ENCODE measurements around the gene ELL2.

The ELL2 gene

DNA sequence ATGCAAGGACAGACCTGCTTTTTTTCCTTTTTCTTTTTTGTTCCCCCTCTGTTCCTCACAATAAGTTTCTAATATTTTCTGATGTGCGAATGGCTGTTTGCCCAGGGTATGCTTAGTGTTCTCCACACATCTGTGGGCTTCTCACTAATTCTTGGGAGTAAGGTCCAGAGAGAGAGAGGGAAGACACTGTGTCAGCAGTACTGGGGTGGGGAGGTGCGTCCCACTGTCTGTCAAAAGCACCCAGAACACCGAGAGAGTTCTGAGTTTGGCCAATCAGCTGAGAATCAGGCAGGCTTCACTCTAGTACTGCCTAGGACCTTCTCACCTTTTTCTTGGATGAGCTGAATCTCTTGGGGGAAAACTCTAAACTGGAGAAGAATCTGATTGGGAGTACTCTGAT, 61.8 kb downstream of the ELL2 start:
- POLR2A ChIA-PET: no interaction called here
- TF ChIP-seq CTCF (IDR thresholded peaks at IDR 0.05; ENCODE audit: control extremely low read depth, extremely low read depth, low read depth, missing control alignments): no peak
- CTCF ChIA-PET: interaction anchor here (0.8 to 1.6 kb wide), 5 partner anchors 9 to 436 kb away, joined by 3 to 4 read pairs (median 3); no protein-coding TSS in a partner anchor
- no peak for DNase-seq (ENCODE audit: extremely low spot score)

DNA sequence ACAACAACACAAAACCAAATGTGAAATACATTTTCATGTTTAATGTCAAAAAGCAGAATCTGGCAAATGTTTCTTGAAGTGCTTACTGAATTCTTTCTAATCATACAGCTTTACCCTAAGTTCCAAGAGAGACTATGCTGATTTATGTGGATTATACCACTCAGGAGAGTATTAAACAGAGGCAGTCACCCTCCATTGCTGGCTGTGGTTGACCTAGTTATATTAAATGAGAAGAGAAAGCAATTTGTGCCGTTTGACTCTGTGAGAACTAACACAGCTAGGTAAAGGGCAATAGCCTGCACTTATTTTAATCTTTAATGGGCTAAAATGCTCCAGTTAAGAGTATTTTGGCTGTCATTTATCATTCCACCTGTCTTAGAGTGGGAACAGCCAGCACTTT, 62.6 kb downstream of the ELL2 start:
- ChIA-PET POLR2A (no interaction called here), CTCF (interaction anchor here (1.2 kb wide), 1 partner anchor 15 kb away, joined by 3 read pairs; no protein-coding TSS in a partner anchor)
- TF ChIP-seq CTCF (IDR thresholded peaks at IDR 0.05; ENCODE audit: control extremely low read depth, extremely low read depth, low read depth, missing control alignments): no peak
- no peak for DNase-seq (ENCODE audit: extremely low spot score)

- TF ChIP-seq CTCF (IDR thresholded peaks at IDR 0.05; ENCODE audit: control extremely low read depth, extremely low read depth, low read depth, missing control alignments): no peak
- CTCF ChIA-PET: interaction anchor here (1.5 to 1.7 kb wide), 2 partner anchors 8 to 440 kb away, joined by 5 to 6 read pairs; no protein-coding TSS in a partner anchor
- DNase-seq (ENCODE audit: extremely low spot score): no peak
- POLR2A ChIA-PET: no interaction called here
These were observed 65.9 kb downstream of the ELL2 start for GRCh38 chr5:95895771-95896170.

DNA sequence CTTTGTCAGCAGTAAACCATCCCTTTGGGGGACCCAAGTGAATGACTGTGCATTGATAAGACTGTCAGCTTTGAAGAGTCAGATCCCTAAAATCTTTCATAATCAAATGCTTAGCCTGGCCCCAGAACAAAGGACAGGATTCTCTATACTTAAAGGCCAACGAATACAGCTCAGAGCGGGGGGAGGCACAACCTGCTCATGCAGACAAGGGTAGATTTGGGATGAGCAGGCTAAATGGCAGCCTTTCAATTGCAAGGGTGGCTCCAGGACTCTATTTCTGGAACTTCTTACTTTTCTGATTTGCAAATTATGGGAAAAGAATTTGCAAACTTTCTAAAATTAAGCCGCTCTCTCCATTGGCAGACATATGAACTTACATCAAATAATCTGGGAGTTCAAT, 66.4 kb downstream of the ELL2 start:
- no peak for TF ChIP-seq CTCF (IDR thresholded peaks at IDR 0.05; ENCODE audit: control extremely low read depth, extremely low read depth, low read depth, missing control alignments)
- CTCF ChIA-PET: interaction anchor here (0.6 to 1.7 kb wide), 9 partner anchors 9 to 706 kb away, joined by 3 to 6 read pairs (median 3); no protein-coding TSS in a partner anchor
- POLR2A ChIA-PET: no interaction called here
- DNase-seq (ENCODE audit: extremely low spot score): no peak

DNA sequence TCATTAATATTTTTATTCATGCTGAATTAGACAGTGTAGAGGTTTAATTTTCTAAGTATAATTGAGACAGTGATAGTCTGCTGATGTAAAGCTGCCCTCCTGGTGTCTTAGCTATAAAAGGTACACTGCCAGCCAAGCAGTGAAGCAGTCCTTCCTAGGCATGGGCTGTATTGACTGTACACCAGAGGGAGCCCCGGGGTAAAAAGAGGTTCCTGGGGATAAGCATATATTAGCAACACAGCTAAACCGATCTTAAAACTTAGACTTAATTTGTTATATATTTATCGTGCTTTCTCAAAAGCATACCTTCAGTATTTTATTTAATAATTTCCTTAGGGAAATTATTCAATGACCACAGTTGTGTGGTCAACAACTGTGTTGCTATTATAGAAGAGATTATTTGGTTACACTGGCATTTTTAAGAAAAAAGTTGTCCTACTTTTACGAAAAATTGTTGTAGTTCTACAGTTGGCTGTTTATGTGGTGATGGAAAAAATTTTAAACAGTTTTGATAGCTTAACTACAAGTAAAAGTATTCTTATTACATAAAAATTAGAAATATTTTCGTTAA, 68.8 kb downstream of the ELL2 start:
- peak; percentile 39 for DNase-seq (ENCODE audit: extremely low spot score)
- ChIA-PET CTCF (interaction anchor here (0.7 to 2.6 kb wide), 18 partner anchors 8 to 880 kb away, joined by 3 to 13 read pairs (median 4); no protein-coding TSS in a partner anchor), POLR2A (no interaction called here)
- TF ChIP-seq CTCF (IDR thresholded peaks at IDR 0.05; ENCODE audit: control extremely low read depth, extremely low read depth, low read depth, missing control alignments): peak; percentile 52

- CTCF ChIA-PET: interaction anchor here (1.0 to 2.6 kb wide), 11 partner anchors 13 to 881 kb away, joined by 3 to 10 read pairs (median 5); no protein-coding TSS in a partner anchor
- TF ChIP-seq CTCF (IDR thresholded peaks at IDR 0.05; ENCODE audit: control extremely low read depth, extremely low read depth, low read depth, missing control alignments): no peak
- DNase-seq (ENCODE audit: extremely low spot score): no peak
These were observed 70.2 kb downstream of the ELL2 start for GRCh38 chr5:95891499-95891898.

More at GRCh38 chr5:95891499-95891898, 70.2 kb downstream of the ELL2 start:
- POLR2A ChIA-PET: no interaction called here

All from GM10248 (cell line).